K562 (cell line): ENCODE results near the gene CTBP2. TPM values are rescaled to one million over a fixed set of nuclear protein-coding genes. Genes with fewer than 3 reads are reported as not detected.

ENCODE experiments used
- ATAC-seq: fragments of 200-7000 bp; cut with Tn5 transposase; 3 replicates; pipeline ENCODE4 v1.9.1; 2020; ENCODE audit warnings: moderate library complexity
- BruUV-seq: library from RNA; stranded (reverse); fragments of 400-500 nt; replicated peaks from 2 replicates; lab custom pipeline; 2021; lab: Mats Ljungman, UMichigan
- CTCF ChIA-PET: fragments of 300-600 bp; formaldehyde crosslinking; extraction: SDS; loops from one replicate; lab custom pipeline; 2021; ENCODE audit warnings: low intra/inter-chr PET ratio; lab: Yijun Ruan, JAX
- POLR2A ChIA-PET: fragments of 300-600, 350-650 bp; sonication (Branson Sonifier 250); formaldehyde crosslinking; extraction: SDS; loops from one replicate; lab custom pipeline; 2021; ENCODE audit warnings: antibody characterized with exemption, inconsistent platforms; lab: Yijun Ruan, JAX
- DNase-seq, 4 experiments: peaks; one replicate each; pipeline versions ENCODE4 v3.0.0 to v3.0.0-alpha.2; 2011 to 2018; ENCODE audit warnings: low spot score in 3 of 4, mixed read lengths in 3 of 4; ENCODE audit errors: extremely low read depth in 1 of 4
- FAIRE-seq: peaks from 2 replicates; lab custom pipeline; 2011; peaks lifted over from hg19 to GRCh38; lab: Jason Lieb, UNC
- H2AFZ ChIP-seq: 2 replicates; pipeline ENCODE4 v1.6.0; 2011; ENCODE audit warnings: low read depth, low read length, control low read depth, inconsistent platforms
- H3K27ac ChIP-seq: fragments of 200-600 bp; 3 replicates; pipeline ENCODE4 v1.8.0; 2011; ENCODE audit warnings: low read depth, mild to moderate bottlenecking, control low read depth, inconsistent platforms, low read length, moderate library complexity, mixed read lengths; ENCODE audit errors: extremely low read depth
- H3K27me3 ChIP-seq, 2 experiments: fragments of 300-600 bp in 1 of 2; 2 replicates in 1 of 2; 3 replicates in 1 of 2; pipeline versions ENCODE4 v1.6.0 to v1.8.0; 2011; ENCODE audit warnings: inconsistent platforms in 2 of 2, low read length in 2 of 2, mild to moderate bottlenecking in 1 of 2, mixed read lengths in 1 of 2, moderate library complexity in 1 of 2; ENCODE audit not compliant: control insufficient read depth in 2 of 2, insufficient read depth in 2 of 2
- H3K36me3 ChIP-seq: fragments of 300-600 bp; 3 replicates; pipeline ENCODE4 v1.8.0; 2011; ENCODE audit warnings: mild to moderate bottlenecking, low read length, inconsistent platforms; ENCODE audit not compliant: control insufficient read depth, insufficient read depth
- H3K4me1 ChIP-seq, 2 experiments: fragments of 200-600 bp in 1 of 2; replicated peaks in 1 of 2; 2 replicates in 1 of 2; 3 replicates in 1 of 2; pipeline versions ENCODE4 v1.5.1 to v1.8.0; 2011; ENCODE audit warnings: inconsistent platforms in 2 of 2, low read length in 2 of 2, mild to moderate bottlenecking in 1 of 2, mixed read lengths in 1 of 2, moderate library complexity in 1 of 2; ENCODE audit not compliant: control insufficient read depth in 2 of 2, insufficient read depth in 2 of 2
- H3K4me2 ChIP-seq: 2 replicates; pipeline ENCODE4 v1.6.1; 2011; ENCODE audit warnings: low read length, control low read depth, inconsistent platforms, mixed read lengths; ENCODE audit not compliant: insufficient read depth
- H3K4me3 ChIP-seq: fragments of 200-600 bp; sonication (generic), shearing (Covaris generic); 2 replicates; pipeline ENCODE4 v1.5.1; 2016; ENCODE audit warnings: control low read depth, inconsistent platforms
- H3K79me2 ChIP-seq: fragments of 200-600 bp; 3 replicates; pipeline ENCODE4 v1.8.0; 2011; ENCODE audit warnings: low read length, inconsistent platforms; ENCODE audit not compliant: control insufficient read depth, insufficient read depth
- H3K9ac ChIP-seq, 2 experiments: 2 replicates each; pipeline versions ENCODE4 v1.6.0 to v1.6.1; 2011; ENCODE audit warnings: low read depth in 2 of 2, low read length in 2 of 2, control low read depth in 1 of 2, inconsistent platforms in 1 of 2, mild to moderate bottlenecking in 1 of 2, mixed read lengths in 1 of 2; ENCODE audit not compliant: insufficient read depth in 1 of 2
- H3K9me1 ChIP-seq: one replicate; pipeline ENCODE4 v1.6.0; 2011; ENCODE audit warnings: inconsistent platforms, mild to moderate bottlenecking, low read length, moderate library complexity; ENCODE audit not compliant: control insufficient read depth, insufficient read depth
- H3K9me3 ChIP-seq: replicated peaks from 2 replicates; pipeline ENCODE4 v1.5.1; 2011; ENCODE audit warnings: low read depth, low read length, inconsistent platforms; ENCODE audit not compliant: control insufficient read depth, insufficient read depth
- H4K20me1 ChIP-seq: replicated peaks from 2 replicates; pipeline ENCODE4 v1.6.1; 2011; ENCODE audit warnings: low read length, inconsistent platforms, mixed read lengths; ENCODE audit not compliant: control insufficient read depth, insufficient read depth
- CHCHD3 ChIP-seq: fragments of 250-450 bp; sonication (Bioruptor Pico); IDR thresholded peaks from 2 replicates; pipeline ENCODE4 v2.1.2; 2022; ENCODE audit warnings: mild to moderate bottlenecking
- ESRRA ChIP-seq: fragments of 450-650 bp; IDR thresholded peaks from 2 replicates; pipeline ENCODE4 v1.6.1; 2014; ENCODE audit warnings: low read depth, mild to moderate bottlenecking, moderate library complexity, borderline replicate concordance
- FOXP4 ChIP-seq: sonication (generic); formaldehyde crosslinking; IDR thresholded peaks from 2 replicates; pipeline ENCODE4 v1.8.0; 2022; ENCODE audit warnings: mild to moderate bottlenecking, missing genetic modification reagents, borderline replicate concordance
- RBM14 ChIP-seq: fragments of 200-400 bp; formaldehyde crosslinking; IDR thresholded peaks from 2 replicates; pipeline ENCODE4 v1.6.1; 2018; ENCODE audit warnings: low read depth, mild to moderate bottlenecking, low read length, moderate library complexity, borderline replicate concordance; ENCODE audit not compliant: insufficient read depth
- WGBS: fragments of 100-300 bp; shearing (Covaris generic); methylation state at CpG from one replicate; pipeline ENCODE4 v1.1.6; 2016; ENCODE audit warnings: low coverage, mixed read lengths; ENCODE audit not compliant: insufficient coverage; ENCODE audit errors: missing lambda C conversion rate; 5-methylcytosine and 5-hydroxymethylcytosine counted together
- in situ Hi-C: fragments of 300-500 bp; cut with MboI; formaldehyde crosslinking; loops from 4 replicates; pipeline ENCODE4 v1.15.0; 2018; ENCODE audit warnings: inconsistent platforms, mixed read lengths
- intact Hi-C: fragments of 100-400 bp; cut with micrococcal nuclease; formaldehyde crosslinking; loops from 2 replicates; pipeline ENCODE4 v1.14.2; 2022
- polyA plus RNA-seq, 8 experiments: library from polyadenylated mRNA; depleted of rRNA in 4 of 8; stranded (reverse) in 5 of 8; unstranded in 3 of 8; fragments of >200 nt; fragmentation: Nextera tagmentation in 2 of 8; fragmentation: Illumina TruSeq in 1 of 8; extraction: Ambion mirVana in 2 of 8; extraction: Trizol in 1 of 8; gene quantifications; 2 replicates each; pipeline versions ENCODE4 v1.2.1 to v1.2.3, GENCODE V29; 2011 to 2014; ENCODE audit warnings: inconsistent platforms in 1 of 8, missing spikeins in 1 of 8
- total RNA-seq, 7 experiments: library from RNA; depleted of rRNA in 6 of 7; stranded (reverse); fragments of >200 nt in 6 of 7; fragmentation: Illumina TruSeq in 2 of 7; extraction: Trizol in 2 of 7; gene quantifications; 2 replicates each; pipeline versions ENCODE4 v1.2.1 to v1.2.3, GENCODE V29; 2011 to 2021; ENCODE audit warnings: low replicate concordance in 1 of 7

CTBP2 gene
- total and polyA plus RNA-seq, 9 of the 15 experiments (the other 6 are each of a cell fraction or from before 2014, with no cell fraction given) = 1.3 to 8.8 (median 5.1) TPM

- Histone ChIP-seq H3K79me2 (peaks cover 93% of the 10 kb centered on the region), H3K27ac (peak overlapping the region; percentile 21; the same call in 2 of the 3 replicates), H3K4me3 (no peak overlapping the region)
Measured at GRCh38 chr10:125112697-125113494, 47.5 kb downstream of the CTBP2 start.

More at GRCh38 chr10:125112697-125113494, 47.5 kb downstream of the CTBP2 start:
- DNase-seq = no peak
- Histone ChIP-seq H3K36me3 (peaks cover 39% of the 10 kb centered on the region), H3K4me2 (peak overlapping the region; percentile 19; the same call in 1 of the 2 replicates), H3K4me1 (peaks cover 32 to 36% of the 10 kb centered on the region in 2 experiments), H4K20me1 (peaks cover 30% of the 10 kb centered on the region), H2AFZ (no peak overlapping the region), H3K9me1 (peaks cover 4% of the 10 kb centered on the region), H3K9ac (peak overlapping the region in 1 of 2 experiments; percentile 43; a peak in 2 of 4 replicates), H3K9me3 (no peaks in the 10 kb centered on the region), H3K27me3 (no peaks in the 10 kb centered on the region)
- TF ChIP-seq CHCHD3 (CRISPR knock-in tag) = no peak
- peak; percentile 77 for TF ChIP-seq ESRRA
- TF ChIP-seq RBM14 = no peak
- no peak for TF ChIP-seq FOXP4
- no TSS peak for BruUV-seq
- intact Hi-C loops (loop anchor here (5.0 kb wide), 1 partner anchor 44 kb away; no protein-coding TSS in a partner anchor), in situ Hi-C loops (no loop called here)
- CTCF ChIA-PET = no interaction called here
- WGBS = 43% methylated on average over 2 of the region's 2 CpGs
- ATAC-seq = no peak
- FAIRE-seq = peak; percentile 58
- POLR2A ChIA-PET = interaction anchor here (0.7 to 1.0 kb wide), 2 partner anchors 14 to 17 kb away, joined by 3 to 5 read pairs; no protein-coding TSS in a partner anchor
